Measurements from ENCODE around the gene COA8. TPM values are rescaled to one million over a fixed set of nuclear protein-coding genes. Genes with fewer than 3 reads are reported as not detected.
A peak's percentile ranks its signal among the peaks of the same experiment; 100 is the strongest.

COA8 gene, protein sequence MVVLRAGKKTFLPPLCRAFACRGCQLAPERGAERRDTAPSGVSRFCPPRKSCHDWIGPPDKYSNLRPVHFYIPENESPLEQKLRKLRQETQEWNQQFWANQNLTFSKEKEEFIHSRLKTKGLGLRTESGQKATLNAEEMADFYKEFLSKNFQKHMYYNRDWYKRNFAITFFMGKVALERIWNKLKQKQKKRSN
- total RNA-seq (10 to 100 TPM; 28.9 to 68.7 TPM), polyA plus RNA-seq (ENCODE audit: insufficient read depth, low read depth, low replicate concordance) (152 TPM)
- long read RNA-seq, donor 1, transcript APOPT1-201 (5 exons, 2,523 nt) = major isoform, 20 of 29 reads
- long read RNA-seq, donor 1, partial matches to known transcripts = 0 of 29 reads
- long read RNA-seq, donor 1, other reads (novel, unspliced or antisense) = 0 of 29 reads
- long read RNA-seq, donor 2, transcript APOPT1-201 (5 exons, 2,523 nt) = major isoform, 10 of 14 reads
- long read RNA-seq, donor 2, partial matches to known transcripts = 0 of 14 reads
- long read RNA-seq, donor 2, other reads (novel, unspliced or antisense) = 0 of 14 reads

- DNase-seq = peak; percentile 90
- Histone ChIP-seq H3K36me3 (ENCODE audit: low read depth, missing control alignments) (no peaks in the 10 kb centered on the region), H3K4me1 (peaks cover 36% of the 10 kb centered on the region), H3K27me3 (no peaks in the 10 kb centered on the region), H3K27ac (peak within 1 kb of the TSS; percentile 88 to 95), H3K9me3 (no peaks in the 10 kb centered on the region), H3K4me3 (peak within 1 kb of the TSS; percentile 99)
- intact Hi-C loops (cut with DNase I; ENCODE audit: low total_unique reads) = no loop called here
- WGBS, 2 donors = 0 to 1% methylated on average over 20 of the region's 109 CpGs
- TF ChIP-seq POLR2A (IDR thresholded peaks at IDR 0.05) = no peak
- TF ChIP-seq, protein P1, sequence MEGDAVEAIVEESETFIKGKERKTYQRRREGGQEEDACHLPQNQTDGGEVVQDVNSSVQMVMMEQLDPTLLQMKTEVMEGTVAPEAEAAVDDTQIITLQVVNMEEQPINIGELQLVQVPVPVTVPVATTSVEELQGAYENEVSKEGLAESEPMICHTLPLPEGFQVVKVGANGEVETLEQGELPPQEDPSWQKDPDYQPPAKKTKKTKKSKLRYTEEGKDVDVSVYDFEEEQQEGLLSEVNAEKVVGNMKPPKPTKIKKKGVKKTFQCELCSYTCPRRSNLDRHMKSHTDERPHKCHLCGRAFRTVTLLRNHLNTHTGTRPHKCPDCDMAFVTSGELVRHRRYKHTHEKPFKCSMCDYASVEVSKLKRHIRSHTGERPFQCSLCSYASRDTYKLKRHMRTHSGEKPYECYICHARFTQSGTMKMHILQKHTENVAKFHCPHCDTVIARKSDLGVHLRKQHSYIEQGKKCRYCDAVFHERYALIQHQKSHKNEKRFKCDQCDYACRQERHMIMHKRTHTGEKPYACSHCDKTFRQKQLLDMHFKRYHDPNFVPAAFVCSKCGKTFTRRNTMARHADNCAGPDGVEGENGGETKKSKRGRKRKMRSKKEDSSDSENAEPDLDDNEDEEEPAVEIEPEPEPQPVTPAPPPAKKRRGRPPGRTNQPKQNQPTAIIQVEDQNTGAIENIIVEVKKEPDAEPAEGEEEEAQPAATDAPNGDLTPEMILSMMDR (IDR thresholded peaks at IDR 0.05) = peak in 2 of 3 experiments; percentile 41 to 64
Measured at GRCh38 chr14:103562429-103563225, at the start of gene COA8, which contains the start of gene BAG5. Gene COA8, plus strand, starts transcription at chr14:103562960. Its CDS starts 42 bp downstream, at chr14:103563002. Gene BAG5, minus strand, starts transcription at chr14:103562657. Its CDS starts 1,493 bp downstream, at chr14:103561164.

DNA sequence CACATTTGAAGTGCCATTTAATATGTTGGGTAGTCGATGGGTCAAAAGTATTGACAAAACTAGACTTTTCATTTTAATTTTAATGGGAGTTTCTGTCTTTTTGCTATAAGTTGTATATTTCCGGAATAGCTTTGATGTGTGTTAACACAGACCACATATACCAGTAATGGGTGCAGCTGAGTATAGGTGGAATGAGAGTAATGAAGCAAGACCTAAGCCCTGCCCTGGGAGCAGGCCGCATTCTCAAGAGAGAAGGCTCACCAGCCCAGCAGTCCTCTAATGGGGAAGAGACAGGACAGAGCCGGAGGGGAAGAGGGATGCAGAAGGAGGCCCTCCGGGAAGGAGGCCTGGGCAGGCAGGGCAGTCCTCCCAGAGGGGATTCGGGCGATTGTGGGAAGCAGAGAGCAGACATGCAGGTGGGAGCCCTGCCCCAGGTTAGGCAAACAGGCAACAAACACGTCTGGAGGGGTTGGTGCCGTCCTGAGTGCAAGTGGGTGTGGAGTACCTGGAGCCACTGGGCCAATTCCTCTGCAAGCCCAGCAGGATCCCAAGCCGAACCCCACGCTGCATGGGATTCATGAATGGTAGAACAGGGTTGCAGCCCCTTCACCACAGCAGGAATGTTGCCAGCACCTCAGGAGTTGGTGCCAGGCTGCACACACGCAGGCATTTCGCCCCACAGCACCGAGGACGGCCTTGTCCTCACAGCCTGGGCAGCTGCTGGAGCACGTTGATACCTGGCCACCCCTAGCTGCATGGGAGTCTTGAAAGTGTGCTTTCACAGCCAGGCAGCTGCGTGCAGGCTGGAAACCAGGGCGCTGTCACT lies 48.0 kb upstream of the COA8 start:
- intact Hi-C loops (cut with DNase I; ENCODE audit: low total_unique reads) = no loop called here

DNA sequence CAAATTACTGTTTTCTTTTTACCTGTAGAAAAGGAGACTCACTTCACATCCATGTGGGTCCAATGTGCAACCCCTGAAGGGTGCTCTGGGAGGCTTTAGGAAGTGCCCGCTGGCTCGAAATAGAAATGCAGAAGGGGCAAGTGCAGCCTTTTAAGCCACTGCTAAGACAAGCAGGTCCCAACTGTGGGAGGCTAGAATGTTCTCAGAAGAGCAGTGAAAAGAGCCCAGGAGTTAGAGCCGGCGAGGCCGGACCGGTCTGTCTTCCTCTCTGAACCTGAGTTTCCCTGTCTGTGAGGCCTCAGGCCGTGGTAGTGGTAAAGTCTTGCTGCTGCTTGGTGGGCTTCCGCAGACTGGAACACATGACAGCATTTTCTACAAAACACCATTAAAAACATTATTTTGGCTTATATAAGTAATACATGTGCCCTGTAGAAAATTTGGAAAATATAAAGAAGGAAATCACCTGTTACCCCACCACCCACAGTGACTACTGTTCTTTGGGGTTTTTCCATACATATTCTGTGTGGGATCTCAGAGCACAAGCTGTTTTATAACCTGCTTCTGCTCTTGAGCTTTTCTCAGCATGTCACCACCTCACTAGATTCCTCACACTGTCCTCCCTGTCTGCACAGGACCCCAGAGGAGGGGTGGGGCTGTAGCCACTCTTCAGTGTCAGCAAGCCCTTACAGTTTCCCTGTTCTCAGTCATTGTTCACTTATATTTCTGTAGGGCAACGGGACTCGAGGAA lies 46.2 kb upstream of the COA8 start:
- TF ChIP-seq POLR2A (IDR thresholded peaks at IDR 0.05) = no peak
- H3K9me3 ChIP-seq = no peaks in the 10 kb centered on the region
- H3K36me3 ChIP-seq (ENCODE audit: low read depth, missing control alignments) = no peaks in the 10 kb centered on the region
- H3K27ac ChIP-seq = no peak overlapping the region
- intact Hi-C loops (cut with DNase I; ENCODE audit: low total_unique reads) = no loop called here
- 74 to 85% methylated on average over 10 of the region's 10 CpGs for whole genome bisulfite sequencing, 2 donors
- H3K27me3 ChIP-seq = no peaks in the 10 kb centered on the region
- no peak for DNase-seq
- H3K4me1 ChIP-seq = peaks cover 47% of the 10 kb centered on the region
- no peak overlapping the region for H3K4me3 ChIP-seq

More for the DNA sequence above, 48.0 kb upstream of the COA8 start:
- Histone ChIP-seq H3K27me3 (no peaks in the 10 kb centered on the region), H3K4me1 (peaks cover 38% of the 10 kb centered on the region), H3K9me3 (no peaks in the 10 kb centered on the region), H3K27ac (no peak overlapping the region), H3K4me3 (no peak overlapping the region), H3K36me3 (ENCODE audit: low read depth, missing control alignments) (no peaks in the 10 kb centered on the region)
- WGBS, 2 donors = 83 to 85% methylated on average over 11 to 18 of the region's 18 CpGs
- TF ChIP-seq POLR2A (IDR thresholded peaks at IDR 0.05) = no peak
- no peak for DNase-seq

GRCh38 chr14:103517174-103517566 lies 45.6 kb upstream of the COA8 start:
- no peak for DNase-seq
- no peak for TF ChIP-seq POLR2A (IDR thresholded peaks at IDR 0.05)
- TF ChIP-seq, protein P1 (IDR thresholded peaks at IDR 0.05) = no peak
- H3K4me1 ChIP-seq = peaks cover 47% of the 10 kb centered on the region
- no peak overlapping the region for H3K27ac ChIP-seq
- no peaks in the 10 kb centered on the region for H3K27me3 ChIP-seq
- no peaks in the 10 kb centered on the region for H3K9me3 ChIP-seq
- no peaks in the 10 kb centered on the region for H3K36me3 ChIP-seq (ENCODE audit: low read depth, missing control alignments)
- H3K4me3 ChIP-seq = no peak overlapping the region
- intact Hi-C loops (cut with DNase I; ENCODE audit: low total_unique reads) = no loop called here
- 49 to 76% methylated on average over 2 to 10 of the region's 10 CpGs for WGBS, 2 donors

Data from testis (tissue), 5 donors.